Heart left ventricle (tissue), 13 donors: ENCODE data around the gene CHST5.

ENCODE experiments used
- POLR2A ChIP-seq, 2 donors: fragments of 450-650 bp; IDR thresholded peaks; one replicate each; pipeline ENCODE4 v1.6.1; 2017; ENCODE audit warnings: antibody characterized with exemption in 2 of 2, mild to moderate bottlenecking in 2 of 2, moderate library complexity in 2 of 2
- TF ChIP-seq, protein P1 (sequence below), 12 donors: fragments of 200-600 bp; sonication (generic) in 4 of 12; IDR thresholded peaks; one replicate each; pipeline versions ENCODE4 v1.5.0 to v1.8.0; 2018 to 2022; ENCODE audit warnings: antibody characterized with exemption in 12 of 12, mild to moderate bottlenecking in 5 of 12
- donor health status: ischemic (EF 13 %, LVEDD 7.1; RV severe dilation, severe dysfunction).
- donor health status: DM: no; HTN: yes; CAD: no.
- donor health status: DM: no; HTN: no; CAD: no.
- donor health status: ischemic (EF 25% LVEDD 6.9; RV normal size, moderate dysfunction).
- donor health status: ischemic (EF 25% LVEDD 5.7; RV mildly dilated, moderate dysfunction).
- donor health status: ischemic (EF 35%, LVEDD 5.7; RV mildly dilated, moderate dysfunction).
- donor health status: nonischemic (EF 11% LVEDD 7.7; RV severe dilation, severe dysfunction).
- donor health status: DM: yes; HTN: yes; CAD: no.
- donor health status: PGD.
- donor health status: ischemic (EF 29% LVEDD 5.4; RV normal size, mild dysfunction).
- donor health status: nonischemic (EF 23%, LVEDD 6.1; RV moderate dilation, normal function).

DNA sequence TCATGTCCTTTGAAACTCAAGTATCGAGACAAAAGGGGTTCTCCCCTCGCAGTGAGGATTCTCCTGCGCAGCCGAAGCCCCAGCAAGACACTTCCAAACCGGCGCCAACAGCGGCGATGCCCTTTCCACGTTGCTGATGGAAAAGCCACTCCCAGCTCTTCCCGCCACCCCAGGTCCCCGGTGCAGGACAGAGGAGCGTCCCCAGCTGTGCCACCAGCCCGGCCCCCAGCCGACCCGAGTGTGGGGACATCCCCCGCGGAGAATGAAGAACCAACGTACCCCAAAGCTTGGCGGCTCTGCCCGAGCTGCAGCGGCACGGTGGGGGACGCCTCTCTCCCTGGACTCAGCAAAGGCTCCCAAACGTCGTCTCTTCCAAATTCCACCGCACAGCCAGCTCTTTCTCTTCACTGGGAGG is 41.2 kb downstream of the CHST5 start:
- TF ChIP-seq, protein P1, sequence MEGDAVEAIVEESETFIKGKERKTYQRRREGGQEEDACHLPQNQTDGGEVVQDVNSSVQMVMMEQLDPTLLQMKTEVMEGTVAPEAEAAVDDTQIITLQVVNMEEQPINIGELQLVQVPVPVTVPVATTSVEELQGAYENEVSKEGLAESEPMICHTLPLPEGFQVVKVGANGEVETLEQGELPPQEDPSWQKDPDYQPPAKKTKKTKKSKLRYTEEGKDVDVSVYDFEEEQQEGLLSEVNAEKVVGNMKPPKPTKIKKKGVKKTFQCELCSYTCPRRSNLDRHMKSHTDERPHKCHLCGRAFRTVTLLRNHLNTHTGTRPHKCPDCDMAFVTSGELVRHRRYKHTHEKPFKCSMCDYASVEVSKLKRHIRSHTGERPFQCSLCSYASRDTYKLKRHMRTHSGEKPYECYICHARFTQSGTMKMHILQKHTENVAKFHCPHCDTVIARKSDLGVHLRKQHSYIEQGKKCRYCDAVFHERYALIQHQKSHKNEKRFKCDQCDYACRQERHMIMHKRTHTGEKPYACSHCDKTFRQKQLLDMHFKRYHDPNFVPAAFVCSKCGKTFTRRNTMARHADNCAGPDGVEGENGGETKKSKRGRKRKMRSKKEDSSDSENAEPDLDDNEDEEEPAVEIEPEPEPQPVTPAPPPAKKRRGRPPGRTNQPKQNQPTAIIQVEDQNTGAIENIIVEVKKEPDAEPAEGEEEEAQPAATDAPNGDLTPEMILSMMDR (IDR thresholded peaks at IDR 0.05) = no peak
- TF ChIP-seq POLR2A (IDR thresholded peaks at IDR 0.05) = no peak
